DMS79 treated with DMSO at 0.1 percent for 48 hours (cell line): ENCODE measurements around the gene RPS25.
"Not testable (repeated sequence)": the region's sequence is repeated elsewhere in the genome, so short reads cannot be mapped to it uniquely, and the experiment has no call there.

Experiments
- DNase-seq: peaks from one replicate; lab custom pipeline; 2025; lab: John Stamatoyannopoulos, UW

RPS25 gene

DNA sequence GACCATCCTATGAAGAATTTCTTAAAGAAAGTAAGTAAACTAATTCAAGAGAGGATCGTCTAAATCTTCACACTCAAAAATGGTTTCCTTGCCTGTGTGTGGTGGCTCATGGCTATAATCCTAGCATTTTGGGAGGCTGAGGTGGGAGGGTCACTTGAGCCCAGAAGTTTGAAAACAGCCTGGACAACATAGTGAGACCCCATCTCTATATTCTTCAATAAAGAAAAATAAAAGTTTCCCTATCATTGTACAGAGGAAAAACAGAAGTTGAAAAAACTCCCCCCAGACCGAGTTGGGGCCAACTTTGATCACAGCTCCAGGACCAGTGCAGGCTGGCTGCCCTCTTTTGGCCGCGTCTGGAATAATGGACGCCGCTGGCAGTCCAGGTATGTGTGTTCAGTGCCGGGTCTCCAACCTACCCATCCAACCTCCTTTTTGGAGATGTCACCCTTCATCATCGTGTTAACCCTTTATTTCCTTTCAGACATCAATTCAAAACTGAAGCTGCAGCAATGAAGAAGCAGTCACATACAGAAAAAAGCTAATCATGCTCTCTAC is 3.0 kb downstream of the RPS25 start:
- DNase-seq, result no peak

DNA sequence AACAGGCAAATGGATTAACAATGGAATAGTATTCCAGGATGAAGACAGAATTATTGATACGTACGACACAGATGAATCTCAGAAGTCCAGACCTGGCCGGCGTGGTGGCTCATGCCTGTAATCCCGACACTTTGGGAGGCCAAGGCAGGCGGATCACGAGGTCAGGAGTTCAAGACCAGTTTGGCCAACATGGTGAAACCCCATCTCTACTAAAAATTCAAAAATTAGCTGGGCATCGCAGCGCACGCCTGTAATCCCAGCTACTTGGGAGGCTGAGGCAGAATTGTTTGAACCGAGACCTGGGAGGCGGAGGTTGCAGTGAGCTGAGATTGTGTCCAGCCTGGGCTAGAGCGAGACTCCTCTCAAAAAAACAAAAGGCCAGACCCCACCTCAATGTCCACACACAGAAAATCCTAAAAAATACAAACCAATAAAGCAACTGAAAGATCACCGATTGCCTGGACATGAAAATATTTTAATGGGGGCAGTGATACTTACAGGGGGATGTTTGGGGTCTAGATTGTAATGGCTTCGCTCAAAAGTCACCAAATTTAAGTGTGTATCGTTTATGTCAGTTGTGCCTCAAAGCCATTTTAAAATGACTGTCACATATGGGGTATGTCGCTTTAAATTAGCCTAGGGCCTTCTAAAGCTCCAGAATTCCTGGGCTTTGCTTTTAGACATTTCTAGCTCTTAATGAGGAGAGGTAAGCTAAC is 3.8 kb downstream of the RPS25 start:
- DNase-seq, result no peak

DNA sequence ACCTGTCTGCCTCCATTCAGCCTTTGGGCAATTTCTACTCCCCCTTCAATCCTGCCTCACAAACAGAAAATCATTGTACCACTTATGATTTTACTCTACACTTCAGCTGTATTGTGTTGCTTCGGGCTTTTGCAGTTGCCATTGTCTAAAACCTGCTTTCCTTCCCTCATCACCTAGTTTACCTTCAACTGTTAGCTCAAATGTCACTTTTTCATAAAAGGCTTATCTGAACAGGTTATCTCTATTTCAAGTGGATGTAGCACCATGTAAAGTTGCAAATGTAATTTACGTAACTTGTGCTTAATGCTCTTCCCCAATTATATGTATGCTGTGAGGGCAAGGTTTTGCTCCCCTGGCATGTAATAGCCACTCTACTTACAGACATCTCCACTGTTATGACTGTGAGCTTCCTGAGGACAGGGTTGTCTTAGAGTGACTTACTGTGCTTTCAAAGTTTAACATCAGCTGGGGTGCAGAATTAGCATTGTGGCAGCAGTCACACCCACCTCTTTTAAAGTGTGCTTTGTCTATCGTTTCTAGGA is 5.4 kb downstream of the RPS25 start:
- DNase-seq, result no peak

DNA sequence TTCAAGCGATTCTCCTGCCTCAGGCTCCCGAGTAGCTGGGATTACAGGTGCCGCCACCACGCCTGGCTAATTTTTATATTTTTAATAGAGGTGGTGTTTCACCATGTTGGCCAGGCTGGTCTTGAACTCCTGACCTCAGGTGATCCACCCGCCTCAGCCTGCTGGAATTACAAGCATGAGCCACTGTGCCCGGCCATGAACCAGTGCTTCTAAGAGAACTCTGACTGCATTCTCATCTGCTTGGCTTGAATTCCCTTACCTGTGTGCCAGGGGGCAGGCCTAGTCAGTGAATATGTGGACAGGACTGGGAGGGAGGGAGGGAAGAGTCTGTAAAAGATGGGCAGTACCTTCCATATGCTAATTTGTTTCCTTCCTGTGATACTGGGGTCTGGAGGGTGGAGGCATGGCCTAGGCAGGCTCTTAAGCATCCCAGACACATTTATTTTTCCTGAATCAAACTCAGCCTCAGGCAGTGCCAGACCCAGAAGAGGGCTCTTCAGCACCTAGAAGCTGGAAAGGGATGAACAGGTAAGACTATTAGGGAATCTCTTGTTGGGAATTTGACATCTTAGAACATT is 6.6 kb downstream of the RPS25 start:
- no peak for DNase-seq

DNA sequence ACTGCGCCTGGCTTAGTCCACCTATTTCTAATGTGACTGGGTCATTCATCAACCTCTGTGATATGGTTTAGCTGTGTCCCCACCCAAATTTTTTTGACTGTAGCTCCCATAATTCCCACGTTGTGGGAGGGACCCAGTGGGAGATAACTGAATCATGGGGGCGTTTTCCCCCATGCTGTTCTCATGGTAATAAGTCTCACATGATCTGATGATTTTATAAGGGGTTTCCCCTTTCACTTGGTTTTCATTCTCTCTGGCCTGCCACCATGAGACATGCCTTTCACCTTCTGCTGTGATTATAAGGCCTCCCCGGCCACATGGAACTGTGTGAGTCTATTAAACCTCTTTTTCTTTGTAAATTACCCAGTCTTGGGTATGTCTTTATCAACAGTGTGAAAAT is 11.5 kb downstream of the RPS25 start:
- no peak for DNase-seq

DNA sequence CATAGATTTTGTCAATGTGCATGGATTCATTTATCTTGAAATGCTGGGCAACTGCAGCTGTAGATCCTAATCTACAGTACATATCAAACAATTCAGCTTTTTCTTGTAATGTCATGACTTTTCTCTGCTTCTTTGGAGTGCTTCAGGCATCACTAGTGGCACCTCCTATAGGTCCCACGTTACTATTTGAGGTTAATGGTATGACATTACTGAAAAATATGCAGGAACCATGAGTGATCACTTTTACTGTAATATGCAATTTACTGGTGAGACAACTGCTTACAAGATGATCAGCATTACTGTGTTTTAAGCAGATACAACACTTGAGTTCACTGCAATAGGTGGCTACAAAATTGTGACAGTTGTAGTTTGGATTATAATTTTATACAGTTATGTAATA is 17.2 kb downstream of the RPS25 start:
- no peak for DNase-seq

DNA sequence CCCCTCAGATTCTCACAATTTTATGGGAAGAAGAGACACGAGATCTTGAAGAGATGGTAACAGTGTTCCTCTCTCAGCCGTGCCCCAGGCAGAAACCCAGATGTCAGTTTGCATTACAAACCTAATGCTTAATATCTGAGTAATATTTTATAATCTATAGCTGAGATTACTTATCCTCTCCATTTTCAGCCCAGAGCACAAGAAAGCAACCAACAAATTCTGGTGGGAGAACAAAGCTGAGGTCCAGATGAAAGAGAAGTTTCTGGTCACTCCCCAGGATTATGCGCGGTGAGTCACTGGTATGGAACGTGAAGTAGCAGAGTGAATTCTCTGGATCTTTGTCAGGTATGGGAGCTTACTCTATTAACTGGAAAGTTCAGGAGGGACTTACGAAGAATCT is 19.3 kb downstream of the RPS25 start:
- DNase-seq, result no peak

DNA sequence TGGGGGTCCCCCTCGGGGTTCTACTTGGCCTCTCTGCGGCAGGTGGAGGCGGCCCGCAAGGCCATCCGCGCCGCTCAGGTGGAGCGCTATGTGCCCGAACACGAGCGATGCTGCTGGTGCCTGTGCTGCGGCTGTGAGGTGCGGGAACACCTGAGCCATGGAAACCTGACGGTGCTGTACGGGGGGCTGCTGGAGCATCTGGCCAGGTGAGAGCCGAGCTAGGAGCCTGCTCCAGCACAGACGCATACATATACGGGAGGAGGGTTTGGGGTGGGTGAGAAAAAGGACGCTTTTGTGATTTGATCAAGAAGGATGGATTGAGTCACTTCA is 19.8 kb downstream of the RPS25 start:
- DNase-seq, result no peak

DNA sequence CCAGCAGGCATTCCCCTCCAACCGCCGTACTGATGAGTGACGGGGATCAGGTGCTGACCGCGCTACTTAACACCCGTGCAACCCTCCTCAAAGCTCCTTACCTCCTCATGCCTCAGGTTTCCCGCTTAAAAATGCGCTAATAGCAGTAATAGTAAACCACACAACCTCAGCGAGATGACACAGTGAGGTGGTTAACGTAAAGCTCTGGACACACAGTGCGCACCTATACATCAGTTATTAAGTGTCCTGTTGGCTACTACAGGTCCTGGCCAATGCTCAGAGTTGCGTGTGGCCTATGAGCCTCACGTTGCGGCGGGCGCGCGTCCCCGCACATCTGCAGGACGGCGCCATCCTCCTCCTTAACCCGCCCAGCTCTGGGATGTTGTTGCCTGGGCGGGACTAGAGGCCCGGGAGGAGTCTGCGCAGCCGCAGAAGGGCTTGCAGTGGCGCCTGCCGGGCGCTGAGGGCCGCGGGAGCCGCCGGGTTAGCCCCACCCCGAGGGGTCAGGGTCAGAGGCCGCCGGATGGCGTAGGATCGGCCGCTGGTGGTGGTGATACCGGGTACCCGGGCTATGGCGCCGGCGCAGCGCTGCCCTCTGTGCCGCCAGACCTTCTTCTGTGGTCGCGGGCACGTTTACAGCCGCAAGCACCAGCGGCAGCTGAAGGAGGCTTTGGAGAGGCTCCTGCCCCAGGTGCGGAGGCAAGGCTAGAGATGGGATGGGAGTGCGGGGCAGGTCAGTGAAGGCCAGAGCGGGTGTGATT is 20.3 kb downstream of the RPS25 start, which contains the start of gene CENATAC:
TSS of gene CENATAC (plus strand) at position 512 of the 761 bp plus-strand sequence. CDS start at position 572, 60 bp downstream.
- peak; percentile 97 for DNase-seq

DNA sequence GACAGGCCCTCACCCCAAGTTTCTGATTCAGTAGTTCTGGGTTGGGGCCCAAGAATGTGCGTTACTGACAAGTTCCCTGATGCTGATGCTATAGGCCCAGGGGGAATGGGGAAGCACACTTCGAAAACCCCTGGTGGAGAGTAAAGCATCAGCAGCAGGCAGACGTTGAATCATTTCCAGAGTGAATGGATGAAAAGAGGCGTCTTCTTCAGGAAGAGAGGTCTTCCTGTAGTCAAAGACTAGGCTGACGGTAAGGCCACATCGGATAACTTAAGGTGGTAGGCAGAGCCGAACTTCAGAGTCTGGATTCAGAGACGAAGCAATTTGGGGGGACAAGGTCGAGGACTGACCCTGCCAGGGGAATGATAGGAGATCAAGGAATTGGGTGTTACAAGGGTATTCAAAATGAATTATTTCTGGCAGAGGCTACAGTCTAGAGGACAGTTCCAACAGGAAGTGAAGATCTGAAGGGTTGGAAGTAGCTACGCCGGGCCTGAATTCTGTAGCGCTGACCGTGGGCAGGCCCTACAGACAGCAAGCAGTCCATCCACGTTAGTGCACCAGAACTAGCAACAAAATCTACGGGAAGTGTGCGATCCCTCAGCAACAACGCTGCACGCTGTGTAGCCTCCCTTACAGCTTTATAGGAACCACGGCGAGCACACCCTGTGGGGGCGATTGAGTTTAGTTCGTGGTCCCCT is 21.1 kb downstream of the RPS25 start:
- peak; percentile 46 for DNase-seq

DNA sequence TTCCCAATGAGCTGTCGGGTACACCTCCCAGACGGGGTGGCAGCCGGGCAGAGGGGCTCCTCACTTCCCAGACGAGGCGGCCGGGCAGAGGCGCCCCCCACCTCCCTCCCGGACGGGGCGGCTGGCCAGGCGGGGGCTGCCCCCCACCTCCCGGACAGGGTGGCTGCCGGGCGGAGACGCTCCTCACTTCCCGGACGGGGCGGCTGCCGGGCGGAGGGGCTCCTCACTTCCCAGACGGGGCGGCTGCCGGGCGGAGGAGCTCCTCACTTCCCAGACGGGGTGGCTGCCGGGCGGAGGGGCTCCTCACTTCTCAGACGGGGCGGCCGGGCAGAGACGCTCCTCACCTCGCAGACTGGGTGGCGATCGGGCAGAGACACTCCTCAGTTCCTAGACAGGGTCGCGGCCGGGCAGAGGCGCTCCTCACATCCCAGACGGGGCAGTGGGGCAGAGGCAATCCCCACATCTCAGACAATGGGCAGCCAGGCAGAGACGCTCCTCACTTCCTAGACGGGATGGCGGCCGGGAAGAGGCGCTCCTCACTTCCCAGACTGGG is 26.6 kb downstream of the RPS25 start:
- not testable (repeated sequence) for DNase-seq

DNA sequence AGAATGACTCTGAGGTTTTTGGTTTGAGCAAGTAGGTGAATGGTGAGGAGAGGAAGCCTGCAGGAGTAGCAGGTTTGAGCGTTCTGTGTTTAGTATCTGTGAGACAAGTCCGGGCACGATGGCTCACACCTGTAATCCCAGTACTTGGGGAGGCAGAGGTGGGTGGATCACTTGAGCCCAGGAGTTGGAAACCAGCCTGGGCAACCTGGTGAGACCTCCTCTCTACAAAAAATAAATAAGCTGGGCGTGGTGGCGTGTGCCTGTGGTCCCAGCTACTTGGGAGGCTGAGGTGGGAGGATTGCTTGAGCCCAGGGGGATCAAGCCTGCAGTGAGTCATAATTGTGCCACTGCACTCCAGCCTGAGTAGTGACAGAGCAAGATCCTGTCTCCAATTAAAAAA is 29.9 kb downstream of the RPS25 start:
- peak; percentile 76 for DNase-seq

DNA sequence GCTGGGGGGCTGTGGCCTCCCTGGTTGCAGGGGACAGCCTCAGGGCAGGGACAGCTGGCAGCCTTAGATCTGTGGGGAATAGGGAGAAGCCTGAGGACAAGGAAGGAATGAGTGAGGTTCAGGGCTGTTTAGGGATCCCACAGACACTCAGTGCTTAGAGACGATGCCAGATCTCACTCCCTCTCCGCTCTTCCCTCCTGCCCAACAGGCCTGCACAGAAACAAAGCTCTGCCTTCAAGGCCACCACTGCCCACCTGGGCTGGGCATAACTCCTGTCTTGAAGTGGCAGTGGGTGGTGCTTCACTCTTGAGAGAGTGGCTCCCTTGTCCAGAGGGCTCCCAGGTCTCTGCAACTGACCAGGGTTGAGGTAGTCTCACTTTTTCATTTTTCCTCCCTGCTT is 33.3 kb downstream of the RPS25 start:
- DNase-seq, result peak; percentile 64

DNA sequence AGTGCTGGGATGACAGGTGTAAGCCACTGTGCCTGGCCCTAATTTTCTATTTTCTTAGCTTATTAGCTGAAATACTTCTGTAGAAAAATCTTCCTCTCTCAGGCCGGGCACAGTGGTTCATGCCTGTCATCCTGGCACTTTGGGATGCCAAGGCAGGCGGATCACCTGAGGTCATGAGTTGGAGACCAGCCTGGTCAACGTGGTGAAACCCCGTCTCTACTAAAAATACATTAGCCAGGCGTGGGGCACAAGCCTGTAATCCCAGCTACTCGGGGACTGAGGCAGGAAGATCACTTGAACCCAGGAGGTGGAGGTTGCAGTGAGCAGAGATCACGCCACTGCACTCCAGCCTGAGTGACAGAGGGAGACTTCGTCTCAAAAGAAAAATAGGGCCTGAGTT is 33.8 kb downstream of the RPS25 start:
- not testable (repeated sequence) for DNase-seq

DNA sequence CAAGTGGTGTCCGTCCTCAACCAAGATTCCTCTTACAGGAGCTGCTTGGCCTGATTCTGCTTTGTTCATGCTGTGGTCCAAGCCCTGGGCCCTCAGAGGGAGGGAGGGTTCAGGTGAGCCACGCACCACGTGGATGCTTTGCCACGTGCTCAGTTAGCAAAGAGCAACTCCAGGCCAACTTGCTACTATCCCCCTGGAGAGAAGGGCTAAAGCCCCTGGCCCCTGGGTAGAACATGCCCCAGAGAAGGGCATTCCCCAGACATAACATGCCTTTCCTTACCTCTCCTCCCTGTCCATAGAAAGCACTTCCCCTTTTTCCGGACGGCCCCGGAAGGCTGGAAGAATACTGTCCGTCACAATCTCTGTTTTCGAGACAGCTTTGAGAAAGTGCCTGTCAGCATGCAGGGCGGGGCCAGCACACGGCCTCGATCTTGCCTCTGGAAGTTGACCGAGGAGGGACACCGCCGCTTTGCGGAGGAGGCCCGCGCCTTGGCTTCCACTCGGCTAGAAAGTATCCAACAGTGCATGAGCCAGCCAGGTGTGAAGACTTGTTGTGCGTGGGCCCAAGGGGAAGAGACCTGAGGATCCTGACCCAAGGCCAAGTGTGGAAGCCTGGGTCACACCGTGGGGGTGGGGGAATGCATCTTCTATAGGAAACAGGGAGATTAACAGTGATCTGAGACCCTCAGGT is 37.8 kb downstream of the RPS25 start:
- DNase-seq, result no peak

DNA sequence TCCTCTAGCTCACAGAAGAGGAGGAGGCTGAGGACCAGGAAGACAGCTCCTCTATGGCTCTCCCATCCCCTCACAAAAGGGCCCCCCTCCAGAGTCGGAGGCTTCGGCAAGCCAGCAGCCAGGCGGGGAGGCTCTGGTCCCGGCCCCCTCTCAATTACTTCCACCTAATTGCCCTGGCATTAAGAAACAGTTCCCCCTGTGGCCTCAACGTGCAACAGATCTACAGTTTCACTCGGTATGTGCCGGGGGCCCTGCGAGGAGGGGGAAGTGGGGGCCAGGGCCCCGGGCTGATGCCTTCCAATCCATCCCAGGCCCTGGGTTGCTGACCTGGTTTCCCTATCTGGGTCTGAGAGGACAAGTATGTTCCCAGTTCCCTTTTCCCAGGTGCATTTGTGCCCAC is 38.7 kb downstream of the RPS25 start:
- no peak for DNase-seq

DNA sequence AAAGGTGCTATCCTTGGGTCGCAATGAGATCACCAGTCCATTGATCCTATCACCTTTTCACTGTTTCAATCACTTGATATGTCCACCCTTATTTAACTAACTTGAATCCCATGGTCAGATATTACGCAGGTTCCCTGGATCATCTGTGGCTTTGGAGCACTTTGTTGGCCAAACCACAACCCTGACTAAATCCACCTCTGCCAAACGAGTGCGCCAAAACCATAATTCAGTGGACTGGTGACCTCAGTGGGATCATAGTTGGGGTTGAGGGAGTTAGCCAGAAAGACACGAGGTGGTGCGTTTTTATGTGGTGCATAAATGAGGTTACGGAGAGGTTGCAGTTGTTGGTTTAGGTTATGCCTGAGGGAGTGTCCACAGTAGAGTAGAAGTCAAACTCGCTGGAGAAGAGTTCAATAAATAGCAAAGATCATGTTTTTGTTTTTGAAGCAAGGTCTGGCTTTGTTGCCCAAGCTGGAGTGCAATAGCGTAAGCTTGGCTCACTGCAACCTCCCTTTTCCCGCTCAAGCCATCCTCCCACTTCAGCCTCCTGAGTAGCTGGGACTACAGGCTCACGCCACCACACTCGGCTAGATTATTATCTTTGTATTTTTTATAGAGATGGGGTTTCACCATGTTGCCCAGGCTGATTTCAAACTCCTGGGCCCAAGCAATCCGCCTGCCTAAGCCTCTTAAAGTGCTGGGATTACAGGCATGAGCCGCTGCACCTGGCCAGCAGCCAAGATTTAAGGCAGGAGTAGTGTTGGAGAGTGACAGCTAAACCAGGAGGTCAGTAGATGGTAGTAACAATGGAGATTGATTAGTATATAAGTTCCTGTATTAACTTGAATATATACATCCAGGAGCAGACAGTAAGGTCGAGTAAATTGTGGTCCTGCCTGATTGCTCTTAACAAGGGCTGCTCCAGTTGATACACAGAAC is 42.1 kb downstream of the RPS25 start:
- DNase-seq, result no peak

DNA sequence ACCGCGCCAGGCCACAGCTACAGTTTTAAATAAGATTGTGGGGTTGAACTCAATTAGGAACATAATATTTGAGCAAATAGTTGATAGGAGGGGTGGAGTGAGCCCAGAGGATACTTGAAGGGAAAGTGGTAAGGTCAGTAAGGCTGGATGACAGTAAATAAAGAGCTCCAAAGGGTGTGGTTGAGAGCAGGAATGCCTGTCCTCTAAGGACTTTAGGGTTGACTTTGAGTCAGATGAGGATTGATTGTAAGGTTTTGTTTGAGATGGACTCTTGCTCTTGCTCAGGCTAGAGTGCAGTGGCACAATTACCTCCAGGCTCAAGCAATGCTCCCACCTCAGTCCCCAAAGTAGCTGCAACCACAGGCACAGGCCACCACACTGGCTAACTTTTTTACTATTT is 44.2 kb downstream of the RPS25 start:
- no peak for DNase-seq

DNA sequence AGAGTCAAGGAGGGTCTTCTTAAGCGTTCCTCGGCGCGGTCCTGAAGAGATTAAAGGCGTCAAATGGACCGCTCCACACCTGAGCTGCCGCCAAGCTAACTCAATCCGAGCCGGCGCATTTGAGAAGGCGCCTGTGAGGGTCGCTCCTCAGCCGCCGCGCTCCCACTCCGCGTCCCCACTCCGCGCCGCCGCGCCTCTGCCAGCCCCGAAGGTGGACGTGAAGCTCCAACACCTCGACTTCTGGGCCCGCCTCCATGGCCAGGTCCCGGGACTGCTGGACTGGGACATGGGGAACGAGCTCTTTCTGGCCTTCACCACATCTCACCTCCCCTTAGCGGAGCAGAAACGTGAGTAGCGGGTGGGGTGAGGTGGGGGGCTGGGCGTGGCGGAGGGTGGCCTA is 46.5 kb downstream of the RPS25 start, which contains the start of gene FOXR1:
TSS of gene FOXR1 (plus strand) at position 116 of the 400 bp plus-strand sequence. CDS start at position 287, 171 bp downstream.
- DNase-seq, result no peak

DNA sequence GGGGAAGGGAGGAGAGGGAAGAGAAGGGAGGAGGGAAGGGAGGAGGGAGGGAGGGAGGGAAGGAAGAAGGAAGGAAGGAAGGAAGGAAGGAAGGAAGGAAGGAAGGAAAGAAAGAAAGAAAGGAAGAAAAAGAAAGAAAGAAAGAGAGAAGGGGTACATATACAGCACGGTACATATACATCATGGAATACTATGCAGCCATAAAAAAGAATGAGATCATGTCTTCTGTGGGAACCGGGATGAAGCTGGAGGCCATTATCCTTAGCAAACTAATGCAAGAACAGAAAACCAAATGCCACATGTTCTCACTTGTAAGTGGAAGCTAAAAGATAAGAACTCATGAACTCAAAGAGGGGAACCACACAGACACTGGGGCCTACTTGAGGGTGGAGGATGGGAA is 48.6 kb downstream of the RPS25 start:
- DNase-seq, result not testable (repeated sequence)
